RCC 7860 (cell line): ENCODE data around the gene SLC25A11.

Experiments
- DNase-seq: peaks from one replicate; pipeline ENCODE4 v3.0.0-alpha.2; 2015; ENCODE audit warnings: low spot score
- FAIRE-seq: peaks from 2 replicates; lab custom pipeline; 2012; peaks lifted over from hg19 to GRCh38; lab: Jason Lieb, UNC

SLC25A11 gene

DNA sequence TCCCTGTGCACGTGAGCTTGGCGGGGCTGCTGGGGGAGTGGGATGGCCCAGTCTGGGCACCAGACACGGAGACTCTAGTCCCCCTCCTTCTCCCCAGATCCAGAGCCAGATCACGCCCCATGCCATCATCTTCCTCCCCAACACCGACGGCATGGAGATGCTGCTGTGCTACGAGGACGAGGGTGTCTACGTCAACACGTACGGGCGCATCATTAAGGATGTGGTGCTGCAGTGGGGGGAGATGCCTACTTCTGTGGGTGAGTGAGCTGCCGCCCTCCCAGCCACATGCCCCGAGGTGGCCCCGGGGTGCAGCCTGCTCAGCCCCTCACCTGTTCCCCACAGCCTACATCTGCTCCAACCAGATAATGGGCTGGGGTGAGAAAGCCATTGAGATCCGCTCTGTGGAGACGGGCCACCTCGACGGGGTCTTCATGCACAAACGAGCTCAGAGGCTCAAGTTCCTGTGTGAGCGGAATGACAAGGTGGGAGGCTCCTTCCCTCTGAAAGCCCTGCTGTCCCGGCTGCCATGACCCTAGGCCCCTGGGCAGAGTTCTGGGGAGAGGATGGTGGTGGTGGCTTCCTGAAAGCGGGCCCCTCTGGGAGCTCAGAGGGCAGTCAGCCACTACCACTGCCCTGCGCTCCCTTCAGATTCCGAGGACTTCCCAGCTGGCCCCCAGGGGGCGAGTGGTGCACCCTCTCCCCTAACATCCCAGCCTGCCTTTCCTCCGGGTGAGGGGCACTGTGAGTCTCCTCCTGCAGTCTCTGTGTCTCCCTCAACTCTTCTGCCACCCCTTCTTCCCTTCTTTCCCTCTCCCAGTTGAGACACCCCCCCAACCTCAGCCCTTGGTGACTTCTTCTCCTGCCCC, 43.3 kb downstream of the SLC25A11 start:
- DNase-seq (no peak), FAIRE-seq (no peak)

DNA sequence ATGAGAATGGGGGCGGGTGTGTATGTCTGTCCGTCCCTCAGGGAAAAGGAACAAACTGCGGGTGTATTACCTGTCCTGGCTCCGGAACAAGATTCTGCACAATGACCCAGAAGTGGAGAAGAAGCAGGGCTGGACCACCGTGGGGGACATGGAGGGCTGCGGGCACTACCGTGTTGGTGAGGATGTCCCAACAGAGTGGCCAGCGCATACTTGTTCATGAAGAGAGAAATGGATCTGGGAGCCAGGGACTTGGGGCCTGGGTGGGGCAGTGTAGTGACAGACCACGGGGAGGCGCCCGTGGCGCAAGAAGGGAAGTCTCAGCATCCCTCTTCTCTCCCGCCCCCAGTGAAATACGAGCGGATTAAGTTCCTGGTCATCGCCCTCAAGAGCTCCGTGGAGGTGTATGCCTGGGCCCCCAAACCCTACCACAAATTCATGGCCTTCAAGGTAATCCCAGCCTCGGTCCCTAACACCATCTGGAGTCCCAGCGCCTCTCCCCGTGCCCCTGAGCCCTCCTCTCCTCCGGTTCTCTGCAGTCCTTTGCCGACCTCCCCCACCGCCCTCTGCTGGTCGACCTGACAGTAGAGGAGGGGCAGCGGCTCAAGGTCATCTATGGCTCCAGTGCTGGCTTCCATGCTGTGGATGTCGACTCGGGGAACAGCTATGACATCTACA, 44.1 kb downstream of the SLC25A11 start:
- FAIRE-seq = no peak
- DNase-seq = no peak

DNA sequence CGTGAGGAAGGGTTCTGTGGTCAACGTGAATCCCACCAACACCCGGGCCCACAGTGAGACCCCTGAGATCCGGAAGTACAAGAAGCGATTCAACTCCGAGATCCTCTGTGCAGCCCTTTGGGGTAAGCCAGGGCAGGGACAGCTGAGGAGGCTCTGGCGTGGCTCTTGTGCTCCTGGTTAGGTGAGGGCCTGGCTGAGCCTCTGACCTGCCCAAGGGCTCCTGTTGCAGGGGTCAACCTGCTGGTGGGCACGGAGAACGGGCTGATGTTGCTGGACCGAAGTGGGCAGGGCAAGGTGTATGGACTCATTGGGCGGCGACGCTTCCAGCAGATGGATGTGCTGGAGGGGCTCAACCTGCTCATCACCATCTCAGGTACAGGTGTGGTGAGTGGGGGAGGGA, 44.7 kb downstream of the SLC25A11 start:
- DNase-seq (no peak), FAIRE-seq (no peak)

DNA sequence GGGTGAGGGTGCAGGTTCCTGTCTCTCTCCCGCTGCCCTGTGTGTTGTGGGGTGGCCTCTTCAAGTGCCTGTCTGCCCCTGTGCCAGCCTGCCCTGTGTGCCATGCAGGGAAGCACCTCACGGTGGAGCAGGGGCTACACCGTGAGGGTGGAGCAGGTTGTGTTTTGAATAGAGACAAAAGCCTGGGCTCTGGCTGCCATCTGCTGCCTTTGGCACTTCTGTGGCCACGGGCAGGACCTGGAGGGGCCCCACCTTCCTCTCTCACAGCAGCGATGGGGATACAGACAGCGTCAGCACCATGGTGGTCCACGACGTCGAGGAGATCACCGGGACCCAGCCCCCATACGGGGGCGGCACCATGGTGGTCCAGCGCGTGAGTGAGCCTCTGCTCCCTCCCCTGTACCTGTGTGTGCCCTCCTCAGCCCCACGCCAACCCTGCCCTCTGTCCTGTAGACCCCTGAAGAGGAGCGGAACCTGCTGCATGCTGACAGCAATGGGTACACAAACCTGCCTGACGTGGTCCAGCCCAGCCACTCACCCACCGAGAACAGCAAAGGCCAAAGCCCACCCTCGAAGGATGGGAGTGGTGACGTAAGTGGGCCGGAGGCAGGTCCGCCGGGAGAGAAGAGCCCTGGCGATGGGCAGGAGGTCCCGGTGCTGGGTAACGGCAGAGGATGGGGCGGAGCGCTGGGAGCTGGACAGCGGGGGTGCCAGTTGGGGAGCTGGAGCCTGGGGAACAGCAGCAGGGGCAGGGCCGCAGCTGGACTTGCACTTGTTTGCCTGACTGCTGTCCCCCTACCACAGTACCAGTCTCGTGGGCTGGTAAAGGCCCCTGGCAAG, 45.9 kb downstream of the SLC25A11 start:
- DNase-seq = no peak
- no peak for FAIRE-seq

DNA sequence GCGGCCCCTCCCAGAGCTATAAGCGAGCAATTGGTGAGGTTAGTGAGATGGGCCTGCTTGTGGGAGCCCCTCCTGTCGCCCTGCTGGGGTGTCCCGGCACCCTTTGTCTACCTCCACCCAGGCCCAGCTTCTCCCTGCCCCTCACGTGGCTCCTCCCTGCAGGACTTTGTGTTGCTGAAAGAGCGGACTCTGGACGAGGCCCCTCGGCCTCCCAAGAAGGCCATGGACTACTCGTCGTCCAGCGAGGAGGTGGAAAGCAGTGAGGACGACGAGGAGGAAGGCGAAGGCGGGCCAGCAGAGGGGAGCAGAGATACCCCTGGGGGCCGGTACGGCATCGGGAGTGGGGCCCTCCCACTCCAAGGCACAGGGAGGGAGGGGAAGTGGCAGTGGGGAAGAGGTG, 46.6 kb downstream of the SLC25A11 start:
- DNase-seq (no peak), FAIRE-seq (no peak)

DNA sequence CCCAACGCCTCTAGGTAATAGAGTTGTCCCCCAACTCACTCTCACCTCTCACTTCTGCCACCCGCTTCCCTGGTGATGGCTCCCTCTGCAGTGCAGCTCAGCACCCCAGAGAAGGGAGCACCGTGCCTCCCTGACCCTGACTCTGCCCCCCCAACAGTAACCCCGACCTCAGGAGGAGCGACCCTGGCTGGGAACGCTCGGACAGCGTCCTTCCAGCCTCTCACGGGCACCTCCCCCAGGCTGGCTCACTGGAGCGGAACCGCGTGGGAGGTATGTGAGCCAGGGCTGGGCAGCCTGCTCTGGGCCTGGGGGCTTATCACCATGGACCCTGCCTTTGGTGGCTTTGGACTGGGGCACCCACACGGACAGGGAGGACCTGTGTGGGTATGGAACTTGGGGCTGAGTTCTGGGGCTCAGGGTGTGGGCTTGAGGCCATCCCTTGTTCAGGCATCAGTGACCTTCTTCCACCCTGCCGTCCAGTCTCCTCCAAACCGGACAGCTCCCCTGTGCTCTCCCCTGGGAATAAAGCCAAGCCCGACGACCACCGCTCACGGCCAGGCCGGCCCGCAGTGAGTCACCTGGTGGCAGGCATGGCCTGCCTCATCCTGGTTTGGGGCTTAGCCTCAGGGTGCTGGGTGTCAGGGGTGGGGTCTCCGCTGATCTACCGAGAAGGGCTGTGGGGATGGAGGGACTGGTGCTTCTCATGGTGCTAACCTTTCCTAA, 47.2 kb downstream of the SLC25A11 start:
- FAIRE-seq = no peak

DNA sequence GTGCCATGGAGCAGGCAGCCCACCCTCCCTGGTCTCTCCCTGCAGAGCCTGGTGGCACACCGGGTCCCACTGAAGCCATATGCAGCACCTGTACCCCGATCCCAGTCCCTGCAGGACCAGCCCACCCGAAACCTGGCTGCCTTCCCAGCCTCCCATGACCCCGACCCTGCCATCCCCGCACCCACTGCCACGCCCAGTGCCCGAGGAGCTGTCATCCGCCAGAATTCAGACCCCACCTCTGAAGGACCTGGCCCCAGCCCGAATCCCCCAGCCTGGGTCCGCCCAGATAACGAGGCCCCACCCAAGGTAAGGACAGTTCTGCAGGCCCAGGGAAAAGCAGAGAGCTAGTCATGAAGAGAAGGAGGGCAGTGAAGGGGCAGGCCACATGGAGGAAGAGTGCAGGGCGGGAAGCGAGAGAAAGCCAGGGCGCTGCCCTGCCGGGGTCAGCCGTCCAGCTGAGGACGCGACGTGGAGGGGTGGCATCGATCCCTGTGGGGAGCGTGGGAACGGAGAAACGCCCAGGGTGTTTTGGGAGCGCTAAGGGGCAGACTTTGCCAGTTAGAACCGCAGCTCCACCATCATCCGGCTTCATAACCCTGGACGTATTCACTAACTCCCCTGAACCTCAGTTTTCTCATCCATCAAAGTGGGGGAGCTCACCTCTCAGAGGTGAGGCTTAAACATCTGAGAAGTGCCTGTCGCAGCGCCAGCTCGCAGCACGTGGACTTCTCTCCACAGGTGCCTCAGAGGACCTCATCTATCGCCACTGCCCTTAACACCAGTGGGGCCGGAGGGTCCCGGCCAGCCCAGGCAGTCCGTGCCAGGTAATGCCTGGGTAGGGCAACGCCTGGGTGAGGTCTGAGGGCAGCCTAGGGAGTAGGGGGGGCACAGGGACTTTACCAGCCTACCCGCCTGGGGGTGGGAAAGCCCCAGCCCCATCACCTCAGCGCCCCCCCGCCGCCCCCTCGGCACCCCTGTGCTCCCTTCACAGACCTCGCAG, 48.1 kb downstream of the SLC25A11 start:
- FAIRE-seq (no peak), DNase-seq (no peak)

More for the DNA sequence above, 47.2 kb downstream of the SLC25A11 start:
- DNase-seq = no peak

DNA sequence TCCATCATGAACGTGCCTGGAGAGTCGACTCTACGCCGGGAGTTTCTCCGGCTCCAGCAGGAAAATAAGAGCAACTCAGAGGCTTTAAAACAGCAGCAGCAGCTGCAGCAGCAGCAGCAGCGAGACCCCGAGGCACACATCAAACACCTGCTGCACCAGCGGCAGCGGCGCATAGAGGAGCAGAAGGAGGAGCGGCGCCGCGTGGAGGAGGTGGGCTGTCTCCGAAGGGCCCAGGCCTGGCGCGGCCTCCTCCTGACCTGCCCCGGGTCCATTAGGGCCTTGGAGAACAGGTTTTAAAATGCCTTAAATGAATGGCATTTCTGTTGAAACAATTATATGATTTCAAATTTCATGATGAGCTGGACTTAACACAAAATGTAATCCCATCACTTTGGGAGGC, 52.3 kb downstream of the SLC25A11 start:
- DNase-seq = no peak
- FAIRE-seq = no peak
